HG02870 (cell line): ENCODE data around the gene CLDN8.

ENCODE experiments used
- ATAC-seq: cut with Tn5 transposase; IDR thresholded peaks from one replicate; pipeline ENCODE4 v1.9.1; 2021; ENCODE audit warnings: mild to moderate bottlenecking, moderate library complexity; ENCODE audit not compliant: unreplicated experiment

CLDN8 gene

GRCh38 chr21:30206551-30207251 is 9.2 kb downstream of the CLDN8 start:
- no peak for ATAC-seq

- no peak for ATAC-seq
These were observed 15.9 kb downstream of the CLDN8 start for GRCh38 chr21:30200000-30200399.

- ATAC-seq: no peak
These were observed 21.1 kb downstream of the CLDN8 start for GRCh38 chr21:30194701-30195299.

GRCh38 chr21:30193201-30193600 is 22.7 kb downstream of the CLDN8 start:
- no peak for ATAC-seq

- ATAC-seq: no peak
These were observed 25.3 kb downstream of the CLDN8 start for GRCh38 chr21:30190554-30190953.

DNA sequence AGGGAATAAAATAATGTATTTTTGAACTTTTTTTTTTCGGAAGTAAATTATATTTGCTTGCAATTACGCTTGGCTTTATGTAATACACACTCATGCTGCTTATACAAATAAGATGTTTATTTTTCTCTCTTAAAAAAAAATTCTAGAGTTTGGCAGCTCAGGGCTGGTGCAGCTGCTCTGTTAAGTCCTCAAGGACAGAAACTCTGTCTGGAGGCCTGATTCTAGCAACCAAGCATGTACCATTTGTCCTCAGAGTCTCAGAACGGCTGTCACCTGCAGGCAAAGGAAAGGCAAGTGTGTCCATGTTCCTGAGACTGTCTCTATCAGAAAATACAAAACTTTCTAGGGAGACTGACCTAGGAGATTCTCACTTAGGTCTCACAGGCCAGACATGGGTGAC is 26.1 kb downstream of the CLDN8 start:
- ATAC-seq: no peak

GRCh38 chr21:30186242-30186641 is 29.7 kb downstream of the CLDN8 start:
- ATAC-seq: no peak

DNA sequence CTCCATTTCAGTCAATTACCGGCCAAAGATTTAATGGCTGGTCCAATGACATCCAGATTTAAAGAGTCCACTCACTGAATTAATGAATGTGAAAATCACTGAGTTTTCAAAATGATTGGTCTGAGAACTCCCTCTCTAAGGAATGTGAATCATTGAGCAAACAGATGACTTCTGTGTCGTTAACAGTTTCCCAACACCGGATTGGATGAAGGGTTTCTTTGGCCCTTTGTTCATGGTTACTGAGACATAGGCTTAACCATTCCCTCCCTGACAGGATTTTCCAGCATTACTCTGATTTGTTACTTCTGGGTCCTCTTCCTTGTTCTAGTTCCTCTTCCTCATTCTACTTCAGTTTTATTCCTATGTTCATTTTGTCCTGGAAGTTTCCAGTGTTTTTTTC is 47.8 kb downstream of the CLDN8 start:
- no peak for ATAC-seq

- no peak for ATAC-seq
These were observed 49.2 kb downstream of the CLDN8 start, which contains the start of gene CLDN17 for GRCh38 chr21:30166705-30167104. TSS of gene CLDN17 (minus strand) at chr21:30166805. CDS start at chr21:30166617, 188 bp downstream.

- no peak for ATAC-seq
These were observed 49.7 kb downstream of the CLDN8 start for GRCh38 chr21:30166171-30166570.

GRCh38 chr21:30164796-30165195 is 51.1 kb downstream of the CLDN8 start:
- no peak for ATAC-seq
